ENCODE data around the gene SLC35C1. TPM values are rescaled to one million over a fixed set of nuclear protein-coding genes. Genes with fewer than 3 reads are reported as not detected.
"Not testable (repeated sequence)": the region's sequence is repeated elsewhere in the genome, so short reads cannot be mapped to it uniquely, and the experiment has no call there.

SLC35C1 gene
- total RNA-seq, 3 donors from 2014 or later = 26.6 to 47.8 (median 35.6) TPM

DNA sequence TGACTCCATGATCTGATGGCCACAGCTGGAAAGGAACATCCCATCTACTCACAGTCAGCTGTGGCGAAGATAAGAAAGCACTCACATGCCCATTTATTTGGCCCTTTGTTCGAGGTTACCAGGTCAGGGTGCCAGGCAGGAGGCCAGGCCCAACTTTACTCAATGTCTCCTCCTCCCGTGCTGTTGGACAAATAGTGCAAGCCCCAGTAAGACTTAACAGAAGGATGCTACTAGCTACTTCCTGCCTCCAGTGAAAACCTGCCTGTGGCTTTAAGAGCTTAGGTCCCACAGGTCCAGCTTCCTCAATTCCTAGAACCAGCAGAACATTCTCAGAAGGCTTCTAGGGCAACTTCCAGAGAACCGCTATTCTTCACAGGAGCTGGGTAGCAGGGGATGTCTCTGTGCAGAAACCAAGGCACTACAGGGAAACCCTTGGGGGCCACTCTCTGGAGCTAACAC, 29.4 kb downstream of the SLC35C1 start:
- no peak for ATAC-seq

DNA sequence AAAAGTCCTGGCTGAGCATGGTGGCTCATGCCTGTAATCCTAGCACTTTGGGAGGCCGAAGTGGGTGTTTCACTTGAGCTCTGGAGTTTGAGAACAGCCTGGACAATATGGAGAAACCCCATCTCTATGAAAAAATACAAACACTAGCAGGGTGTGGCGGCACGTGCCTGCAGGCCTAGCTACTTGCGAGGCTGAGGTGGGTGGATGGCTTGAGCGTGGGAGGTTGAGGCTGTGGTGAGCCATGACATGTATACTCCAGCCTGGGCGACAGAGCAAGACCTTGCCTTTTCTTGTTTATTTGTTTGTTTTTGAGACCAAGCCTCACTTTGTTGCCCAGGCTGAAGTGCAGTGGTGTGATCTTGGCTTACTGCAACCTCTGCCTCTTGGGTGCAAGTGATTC, 34.3 kb downstream of the SLC35C1 start:
- ATAC-seq (no peak), DNase-seq (no peak)
- intact Hi-C loops (cut with DNase I, micrococcal nuclease) = no loop called here
- TF ChIP-seq, protein P1, sequence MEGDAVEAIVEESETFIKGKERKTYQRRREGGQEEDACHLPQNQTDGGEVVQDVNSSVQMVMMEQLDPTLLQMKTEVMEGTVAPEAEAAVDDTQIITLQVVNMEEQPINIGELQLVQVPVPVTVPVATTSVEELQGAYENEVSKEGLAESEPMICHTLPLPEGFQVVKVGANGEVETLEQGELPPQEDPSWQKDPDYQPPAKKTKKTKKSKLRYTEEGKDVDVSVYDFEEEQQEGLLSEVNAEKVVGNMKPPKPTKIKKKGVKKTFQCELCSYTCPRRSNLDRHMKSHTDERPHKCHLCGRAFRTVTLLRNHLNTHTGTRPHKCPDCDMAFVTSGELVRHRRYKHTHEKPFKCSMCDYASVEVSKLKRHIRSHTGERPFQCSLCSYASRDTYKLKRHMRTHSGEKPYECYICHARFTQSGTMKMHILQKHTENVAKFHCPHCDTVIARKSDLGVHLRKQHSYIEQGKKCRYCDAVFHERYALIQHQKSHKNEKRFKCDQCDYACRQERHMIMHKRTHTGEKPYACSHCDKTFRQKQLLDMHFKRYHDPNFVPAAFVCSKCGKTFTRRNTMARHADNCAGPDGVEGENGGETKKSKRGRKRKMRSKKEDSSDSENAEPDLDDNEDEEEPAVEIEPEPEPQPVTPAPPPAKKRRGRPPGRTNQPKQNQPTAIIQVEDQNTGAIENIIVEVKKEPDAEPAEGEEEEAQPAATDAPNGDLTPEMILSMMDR (IDR thresholded peaks at IDR 0.05) = no peak
- Histone ChIP-seq H3K4me1 (ENCODE audit: low read depth) (no peaks in the 10 kb centered on the region), H3K36me3 (ENCODE audit: low read depth) (no peaks in the 10 kb centered on the region), H3K4me3 (no peak overlapping the region), H3K9me3 (no peaks in the 10 kb centered on the region)

More for the DNA sequence above, 29.4 kb downstream of the SLC35C1 start:
- Histone ChIP-seq H3K4me3 (no peak overlapping the region), H3K36me3 (ENCODE audit: low read depth) (no peaks in the 10 kb centered on the region), H3K4me1 (ENCODE audit: low read depth) (no peaks in the 10 kb centered on the region), H3K9me3 (no peaks in the 10 kb centered on the region)
- intact Hi-C loops (cut with DNase I, micrococcal nuclease) = no loop called here
- TF ChIP-seq, protein P1 (IDR thresholded peaks at IDR 0.05) = no peak
- no peak for DNase-seq

- intact Hi-C loops (cut with DNase I, micrococcal nuclease) = loop anchor here in 1 of 2 donors (10.0 kb wide), 1 partner anchor 165 kb away; no protein-coding TSS in a partner anchor
- H3K36me3 ChIP-seq (ENCODE audit: low read depth); H3K4me3 ChIP-seq; DNase-seq; H3K4me1 ChIP-seq (ENCODE audit: low read depth); H3K9me3 ChIP-seq; ATAC-seq: not testable (repeated sequence)
Observed at GRCh38 chr11:45840251-45840650, 35.3 kb downstream of the SLC35C1 start.

- no peak overlapping the region for H3K4me3 ChIP-seq
- no peaks in the 10 kb centered on the region for H3K9me3 ChIP-seq
- peak; percentile 94 to 97 (median 95) for DNase-seq
- peaks cover 16% of the 10 kb centered on the region for H3K4me1 ChIP-seq (ENCODE audit: low read depth)
- TF ChIP-seq, protein P1 (IDR thresholded peaks at IDR 0.05) = peak; percentile 94
- peak; percentile 75 for ATAC-seq
- H3K36me3 ChIP-seq (ENCODE audit: low read depth) = no peaks in the 10 kb centered on the region
- intact Hi-C loops (cut with DNase I, micrococcal nuclease) = loop anchor here in 1 of 2 donors (10.0 kb wide), 1 partner anchor 161 kb away; no protein-coding TSS in a partner anchor
Observed at GRCh38 chr11:45843158-45843924, 38.4 kb downstream of the SLC35C1 start.

DNA sequence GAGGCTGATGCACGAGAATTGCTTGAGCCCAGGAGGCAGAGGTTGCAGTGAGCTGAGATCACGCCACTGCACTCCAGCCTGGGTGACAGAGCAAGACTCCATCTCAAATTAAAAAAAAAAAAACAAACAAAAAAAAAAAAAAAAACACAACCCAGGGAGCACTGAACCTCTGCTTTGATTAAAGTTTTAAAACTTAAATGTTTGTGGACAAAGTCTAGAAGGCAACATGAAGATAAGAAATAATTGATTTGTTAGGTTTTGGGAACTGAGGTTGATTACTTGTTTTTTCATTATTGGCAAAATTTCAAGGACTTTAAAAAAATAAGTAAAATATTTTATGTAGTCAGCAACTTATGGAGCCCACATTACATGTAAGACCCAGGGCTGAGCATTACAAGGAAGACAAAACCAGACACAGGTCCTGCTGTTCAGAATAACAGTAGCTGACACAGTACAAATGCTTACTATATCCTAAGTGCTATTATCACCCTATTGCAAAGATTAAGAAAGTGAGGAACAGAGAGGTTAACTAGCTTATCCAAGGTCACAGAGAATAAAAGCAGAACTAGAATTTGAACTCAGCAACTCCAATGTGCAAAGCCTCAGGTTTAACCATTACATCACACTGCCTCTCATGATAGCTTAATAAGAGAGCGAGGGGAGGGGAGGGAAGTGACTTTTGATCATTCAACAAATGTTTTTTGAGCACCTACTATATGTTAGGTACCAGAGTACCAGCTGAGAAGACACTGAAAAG, 40.1 kb downstream of the SLC35C1 start:
- Histone ChIP-seq H3K4me3 (no peak overlapping the region), H3K36me3 (ENCODE audit: low read depth) (no peaks in the 10 kb centered on the region), H3K4me1 (ENCODE audit: low read depth) (peaks cover 29% of the 10 kb centered on the region), H3K9me3 (no peaks in the 10 kb centered on the region)
- ATAC-seq (no peak), DNase-seq (no peak)
- intact Hi-C loops (cut with DNase I, micrococcal nuclease) = loop anchor here in 1 of 2 donors (10.0 kb wide), 1 partner anchor 160 kb away; no protein-coding TSS in a partner anchor
- TF ChIP-seq, protein P1 (IDR thresholded peaks at IDR 0.05) = no peak

Data from mucosa of descending colon (tissue), 3 donors.